Endodermal cell (in vitro differentiated cells): ENCODE measurements around the gene HBE1. TPM values are rescaled to one million over a fixed set of nuclear protein-coding genes. Genes with fewer than 3 reads are reported as not detected.

Experiments
- DNase-seq: peaks from one replicate; pipeline ENCODE4 v3.0.0-alpha.2; 2017
- H3K27ac ChIP-seq: 2 replicates; pipeline ENCODE4 v1.5.1; 2013; ENCODE audit warnings: mild to moderate bottlenecking, low read depth, low read length, moderate library complexity
- H3K27me3 ChIP-seq: 2 replicates; pipeline ENCODE4 v1.6.1; 2013; ENCODE audit warnings: mild to moderate bottlenecking, low read length, moderate library complexity; ENCODE audit not compliant: insufficient read depth, control insufficient read depth, poor library complexity, severe bottlenecking
- H3K36me3 ChIP-seq: 2 replicates; pipeline ENCODE4 v1.7.0; 2013; ENCODE audit warnings: mild to moderate bottlenecking, low read length, moderate library complexity; ENCODE audit not compliant: control insufficient read depth, insufficient read depth
- H3K4me1 ChIP-seq: one replicate; pipeline ENCODE4 v1.7.0; 2013; ENCODE audit warnings: low read length; ENCODE audit not compliant: control insufficient read depth, insufficient read depth
- H3K4me3 ChIP-seq: 2 replicates; pipeline ENCODE4 v1.5.1; 2013; ENCODE audit warnings: mild to moderate bottlenecking, low read length, moderate library complexity
- H3K9ac ChIP-seq: 2 replicates; pipeline ENCODE4 v1.6.1; 2013; ENCODE audit warnings: mild to moderate bottlenecking, low read length, moderate library complexity; ENCODE audit not compliant: poor library complexity, severe bottlenecking; ENCODE audit errors: extremely low read depth
- H3K9me3 ChIP-seq: 2 replicates; pipeline ENCODE4 v1.6.1; 2013; ENCODE audit warnings: mild to moderate bottlenecking, low read length, moderate library complexity; ENCODE audit not compliant: control insufficient read depth
- H3K27ac Mint-ChIP-seq: 2 replicates; pipeline ENCODE4 v1.8.0; 2020; ENCODE audit warnings: mixed read lengths
- H3K27me3 Mint-ChIP-seq: 2 replicates; pipeline ENCODE4 v1.8.0; 2021; ENCODE audit warnings: mild to moderate bottlenecking, mixed read lengths; ENCODE audit not compliant: insufficient read depth
- H3K36me3 Mint-ChIP-seq: 2 replicates; pipeline ENCODE4 v1.8.0; 2020; ENCODE audit warnings: low read depth, mixed read lengths
- H3K4me1 Mint-ChIP-seq: 2 replicates; pipeline ENCODE4 v1.8.0; 2020; ENCODE audit warnings: mixed read lengths
- H3K4me3 Mint-ChIP-seq: 2 replicates; pipeline ENCODE4 v1.8.0; 2020; ENCODE audit warnings: mild to moderate bottlenecking, moderate library complexity, mixed read lengths
- H3K9me3 Mint-ChIP-seq: 2 replicates; pipeline ENCODE4 v1.8.0; 2020; ENCODE audit warnings: mild to moderate bottlenecking, mixed read lengths
- CTCF ChIP-seq: fragments of 200-600 bp; sonication (generic); conservative IDR thresholded peaks from 2 replicates; pipeline ENCODE4 v1.5.0; 2021; ENCODE audit warnings: antibody characterized with exemption, mild to moderate bottlenecking
- WGBS, 2 experiments: methylation state at CpG; one replicate each; pipeline versions ENCODE4 v1.1.5 to v1.1.7; 2013; ENCODE audit warnings: missing lambda C conversion rate in 2 of 2, mixed read lengths in 1 of 2; ENCODE audit not compliant: insufficient coverage in 1 of 2, insufficient read length in 1 of 2; 5-methylcytosine and 5-hydroxymethylcytosine counted together
- total RNA-seq, 2 donors: library from RNA; stranded (reverse); fragmentation: NEBNext Ultra II Directional in 1 of 2; extraction: Animal tissue kit (Norgen Biotek cat#: 25700) in 1 of 2; gene quantifications; 2 replicates in 1 of 2; 3 replicates in 1 of 2; pipeline ENCODE4 v1.2.1, GENCODE V29; 2021

The HBE1 gene
- total RNA-seq, 2 donors from 2014 or later, result 0.81 to 6.1 TPM

- Mint-ChIP-seq H3K27me3 (no peaks in the 10 kb centered on the region), H3K4me1 (peaks cover 3% of the 10 kb centered on the region), H3K9me3 (no peaks in the 10 kb centered on the region), H3K27ac (no peak overlapping the region), H3K4me3 (no peak overlapping the region), H3K36me3 (no peaks in the 10 kb centered on the region)
- no peak overlapping the region for H3K4me3 ChIP-seq
- no peaks in the 10 kb centered on the region for H3K27me3 ChIP-seq
- TF ChIP-seq CTCF, result no peak
- H3K27ac ChIP-seq, result no peak overlapping the region
- H3K36me3 ChIP-seq, result no peaks in the 10 kb centered on the region
- WGBS, 2 experiments, result 100% methylated on average over 1 of the region's 1 CpG
- H3K4me1 ChIP-seq, result no peaks in the 10 kb centered on the region
- H3K9me3 ChIP-seq, result no peaks in the 10 kb centered on the region
- no peak for DNase-seq
- no peak overlapping the region for H3K9ac ChIP-seq
Observed at GRCh38 chr11:5310423-5310822, 40.7 kb upstream of the HBE1 start.

- no peak overlapping the region for H3K4me3 ChIP-seq
- no peaks in the 10 kb centered on the region for H3K4me1 ChIP-seq
- Mint-ChIP-seq H3K4me1 (peaks cover 3% of the 10 kb centered on the region), H3K36me3 (no peaks in the 10 kb centered on the region), H3K9me3 (no peaks in the 10 kb centered on the region), H3K27me3 (no peaks in the 10 kb centered on the region), H3K27ac (no peak overlapping the region), H3K4me3 (no peak overlapping the region)
- no peak overlapping the region for H3K9ac ChIP-seq
- H3K27me3 ChIP-seq, result no peaks in the 10 kb centered on the region
- DNase-seq, result no peak
- no peaks in the 10 kb centered on the region for H3K9me3 ChIP-seq
- 91% methylated on average over 2 of the region's 2 CpGs; no CpG with 5 or more reads in 1 of the 2 experiments for WGBS, 2 experiments
- H3K27ac ChIP-seq, result no peak overlapping the region
- no peak for TF ChIP-seq CTCF
- no peaks in the 10 kb centered on the region for H3K36me3 ChIP-seq
Observed at GRCh38 chr11:5307256-5308019, 37.7 kb upstream of the HBE1 start.

DNA sequence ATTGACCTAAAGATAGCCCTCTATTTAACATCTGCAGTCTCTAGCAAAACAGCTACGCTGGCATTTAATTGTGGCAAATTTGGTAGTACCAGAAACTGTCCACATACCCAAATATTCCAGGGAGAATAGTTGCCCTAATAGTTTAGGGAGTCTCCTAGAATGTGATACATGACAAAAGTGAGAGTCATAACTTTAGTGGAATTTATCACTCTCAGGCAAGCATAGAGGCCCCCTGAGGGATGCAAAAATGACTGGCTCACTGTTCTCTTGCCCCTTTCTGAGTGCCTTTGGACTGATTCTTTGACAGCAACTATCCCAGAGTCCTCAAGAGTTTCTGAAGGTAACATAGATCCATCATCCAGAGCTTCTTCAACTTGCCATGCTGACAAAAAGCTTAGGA, 34.3 kb upstream of the HBE1 start:
- TF ChIP-seq CTCF, result no peak
- Histone ChIP-seq H3K4me3 (no peak overlapping the region), H3K36me3 (no peaks in the 10 kb centered on the region), H3K27ac (no peak overlapping the region), H3K9me3 (no peaks in the 10 kb centered on the region), H3K9ac (no peak overlapping the region), H3K27me3 (no peaks in the 10 kb centered on the region), H3K4me1 (no peaks in the 10 kb centered on the region)
- DNase-seq, result no peak
- H3K4me3 Mint-ChIP-seq, result no peak overlapping the region
- no peaks in the 10 kb centered on the region for H3K9me3 Mint-ChIP-seq
- H3K27me3 Mint-ChIP-seq, result no peaks in the 10 kb centered on the region
- 93% methylated on average over 1 of the region's 1 CpG; no CpG with 5 or more reads in 1 of the 2 experiments for WGBS, 2 experiments
- H3K36me3 Mint-ChIP-seq, result no peaks in the 10 kb centered on the region
- peaks cover 10% of the 10 kb centered on the region for H3K4me1 Mint-ChIP-seq
- no peak overlapping the region for H3K27ac Mint-ChIP-seq
